GM21529 (cell line): Measurements from ENCODE around the gene OR2T29.
"Not testable (repeated sequence)": the region's sequence is repeated elsewhere in the genome, so short reads cannot be mapped to it uniquely, and the experiment has no call there.

Experiments
- ATAC-seq: cut with Tn5 transposase; IDR thresholded peaks from one replicate; pipeline ENCODE4 v1.9.1; 2021; ENCODE audit not compliant: unreplicated experiment

OR2T29 gene

GRCh38 chr1:248521856-248522255 lies 40.7 kb downstream of the OR2T29 start:
- no peak for ATAC-seq

GRCh38 chr1:248510217-248510616 lies 52.4 kb downstream of the OR2T29 start:
- not testable (repeated sequence) for ATAC-seq

- not testable (repeated sequence) for ATAC-seq
Observed at GRCh38 chr1:248507773-248508172, 54.8 kb downstream of the OR2T29 start, which contains the start of gene OR2G6. TSS of gene OR2G6 (plus strand) at chr1:248508073. CDS start at chr1:248521647, 13,574 bp downstream.
